A549 (cell line): Measurements from ENCODE around the gene NDUFA8. TPM values are rescaled to one million over a fixed set of nuclear protein-coding genes. Genes with fewer than 3 reads are reported as not detected.

ENCODE experiments used
- ATAC-seq, 2 experiments: fragments of 200-7000 bp in 1 of 2; fragments of >200 bp in 1 of 2; cut with Nextera tagmentation in 1 of 2; cut with Tn5 transposase in 1 of 2; 3 replicates each; pipeline versions ENCODE4 v1.8.0 to v1.9.1; 2018 to 2020; ENCODE audit warnings: mild to moderate bottlenecking in 1 of 2, moderate library complexity in 1 of 2
- CTCF ChIA-PET: fragments of 300-600 bp; sonication (Branson Sonifier 250); formaldehyde crosslinking; extraction: SDS; loops from one replicate; lab custom pipeline; 2021; ENCODE audit warnings: antibody characterized with exemption, inconsistent platforms; lab: Yijun Ruan, JAX
- POLR2A ChIA-PET: fragments of 350-600 bp; formaldehyde crosslinking; extraction: SDS; loops from one replicate; lab custom pipeline; 2021; ENCODE audit warnings: antibody characterized with exemption, inconsistent platforms; lab: Yijun Ruan, JAX
- DNase-seq, 2 experiments: peaks; one replicate each; pipeline versions ENCODE4 v3.0.0 to v3.0.0-alpha.2; 2011 to 2016; ENCODE audit warnings: low read depth in 1 of 2, low spot score in 1 of 2
- FAIRE-seq: peaks from 2 replicates; lab custom pipeline; 2011; peaks lifted over from hg19 to GRCh38; lab: Jason Lieb, UNC
- H3K27ac ChIP-seq, 2 experiments: fragments of >200 bp; sonication (Bioruptor Twin); formaldehyde crosslinking; 3 replicates each; pipeline ENCODE4 v1.5.1; 2016 to 2017
- H3K4me1 ChIP-seq: fragments of >200 bp; sonication (Bioruptor Twin); formaldehyde crosslinking; 3 replicates; pipeline ENCODE4 v1.6.1; 2016
- H3K4me2 ChIP-seq: fragments of >200 bp; sonication (Bioruptor Twin); formaldehyde crosslinking; 3 replicates; pipeline ENCODE4 v1.6.1; 2016
- H3K4me3 ChIP-seq: fragments of >200 bp; sonication (Bioruptor Twin); formaldehyde crosslinking; 3 replicates; pipeline ENCODE4 v1.5.1; 2016
- H3K9me3 ChIP-seq: fragments of >200 bp; sonication (Bioruptor Twin); formaldehyde crosslinking; 3 replicates; pipeline ENCODE4 v1.6.1; 2016
- CEBPB ChIP-seq, 2 experiments: fragments of >200 bp in 1 of 2; sonication (Bioruptor Twin) in 1 of 2; formaldehyde crosslinking in 1 of 2; IDR thresholded peaks; 2 replicates each; pipeline ENCODE4 v1.6.1; 2012 to 2016
- CHD4 ChIP-seq: fragments of 200-600 bp; sonication (generic); IDR thresholded peaks from 2 replicates; pipeline ENCODE4 v1.6.1; 2016; ENCODE audit warnings: antibody characterized with exemption, mild to moderate bottlenecking, borderline replicate concordance
- EHF ChIP-seq: fragments of 250-450 bp; sonication (Bioruptor Pico); IDR thresholded peaks from 2 replicates; pipeline ENCODE4 v1.5.0; 2020; ENCODE audit warnings: mild to moderate bottlenecking
- EP300 ChIP-seq, 2 experiments: fragments of >200 bp; sonication (Bioruptor Twin); formaldehyde crosslinking; IDR thresholded peaks; 2 replicates in 1 of 2; 3 replicates in 1 of 2; pipeline ENCODE4 v1.6.1; 2016 to 2017
- ESRRA ChIP-seq: fragments of 150-350 bp; IDR thresholded peaks from 2 replicates; pipeline ENCODE4 v1.6.1; 2014; ENCODE audit warnings: mild to moderate bottlenecking, low read length, borderline replicate concordance
- HDAC2 ChIP-seq: fragments of 200-600 bp; sonication (generic); IDR thresholded peaks from 2 replicates; pipeline ENCODE4 v1.6.1; 2016
- HOXA7 ChIP-seq: fragments of 250-450 bp; sonication (Bioruptor Pico); IDR thresholded peaks from 2 replicates; pipeline ENCODE4 v1.5.0; 2020; ENCODE audit warnings: mild to moderate bottlenecking, moderate library complexity
- JUN ChIP-seq, 2 experiments: fragments of >200 bp; sonication (Bioruptor Twin); formaldehyde crosslinking; IDR thresholded peaks; 2 replicates in 1 of 2; 3 replicates in 1 of 2; pipeline ENCODE4 v1.6.1; 2016 to 2017
- KDM1A ChIP-seq: fragments of 200-600 bp; sonication (generic); IDR thresholded peaks from 2 replicates; pipeline ENCODE4 v1.6.1; 2016; ENCODE audit warnings: low read depth, mild to moderate bottlenecking
- MAFK ChIP-seq: fragments of 450-650 bp; IDR thresholded peaks from 2 replicates; pipeline ENCODE4 v1.6.1; 2014; ENCODE audit not compliant: partially characterized antibody
- MYC ChIP-seq: IDR thresholded peaks from 2 replicates; pipeline ENCODE4 v1.6.1; 2012; ENCODE audit warnings: mild to moderate bottlenecking, inconsistent platforms, low read length, improper control_type of control experiment, borderline replicate concordance
- NPAS2 ChIP-seq: fragments of 250-450 bp; sonication (Bioruptor Pico); IDR thresholded peaks from 2 replicates; pipeline ENCODE4 v1.8.0; 2022; ENCODE audit warnings: mild to moderate bottlenecking, moderate library complexity, borderline replicate concordance
- RAD21 ChIP-seq, 2 experiments: fragments of >200 bp in 1 of 2; sonication (Bioruptor Twin) in 1 of 2; formaldehyde crosslinking in 1 of 2; IDR thresholded peaks in 1 of 2; conservative IDR thresholded peaks in 1 of 2; 2 replicates in 1 of 2; 3 replicates in 1 of 2; pipeline ENCODE4 v1.6.1; 2012 to 2018; ENCODE audit warnings: inconsistent platforms in 1 of 2
- RARB ChIP-seq: fragments of 250-450 bp; sonication (Bioruptor Pico); IDR thresholded peaks from 2 replicates; pipeline ENCODE4 v1.8.0; 2021; ENCODE audit warnings: mild to moderate bottlenecking, moderate library complexity
- RFX5 ChIP-seq: fragments of 450-650 bp; IDR thresholded peaks from 2 replicates; pipeline ENCODE4 v1.7.1; 2014; ENCODE audit warnings: antibody characterized with exemption, mild to moderate bottlenecking, moderate library complexity
- SREBF2 ChIP-seq: fragments of 450-650 bp; IDR thresholded peaks from 2 replicates; pipeline ENCODE4 v1.6.1; 2014; ENCODE audit warnings: mild to moderate bottlenecking, moderate library complexity
- TP53 ChIP-seq: fragments of 250-450 bp; sonication (Bioruptor Pico); IDR thresholded peaks from 2 replicates; pipeline ENCODE4 v1.5.0; 2021; ENCODE audit warnings: mild to moderate bottlenecking, moderate library complexity
- WGBS: methylation state at CpG from one replicate; pipeline ENCODE4 v1.1.6; 2017; ENCODE audit errors: missing lambda C conversion rate; 5-methylcytosine and 5-hydroxymethylcytosine counted together
- polyA plus RNA-seq, 4 experiments: library from polyadenylated mRNA; depleted of rRNA in 3 of 4; stranded (reverse); fragments of >200 nt; fragmentation: RNase III in 1 of 4; extraction: RNeasy Plus Mini Kit Qiagen cat#74134 plus additional on column Dnase treatment in 1 of 4; gene quantifications; 2 replicates in 3 of 4; 3 replicates in 1 of 4; pipeline ENCODE4 v1.2.3, GENCODE V29; 2011 to 2017
- TF ChIP-seq, protein P1 (sequence below): fragments of 200-600 bp; sonication (generic); IDR thresholded peaks from 2 replicates; pipeline ENCODE4 v1.6.1; 2016; ENCODE audit warnings: antibody characterized with exemption, mild to moderate bottlenecking, moderate library complexity
- TF ChIP-seq, protein P2 (sequence below): IDR thresholded peaks from 2 replicates; pipeline ENCODE4 v1.6.1; 2012; ENCODE audit warnings: low read depth, borderline replicate concordance
- TF ChIP-seq, protein P3 (sequence below): IDR thresholded peaks from 2 replicates; pipeline ENCODE4 v1.6.1; 2012

NDUFA8 gene
- polyA plus RNA-seq, 2 of the 4 experiments (the other 2 are of a cell fraction), result 120 to 145 TPM

GRCh38 chr9:122112238-122112637 is 47.3 kb downstream of the NDUFA8 start:
- DNase-seq, result no peak
- Histone ChIP-seq H3K4me2 (no peak overlapping the region), H3K9me3 (no peaks in the 10 kb centered on the region), H3K4me3 (no peak overlapping the region), H3K4me1 (no peaks in the 10 kb centered on the region), H3K27ac (no peak overlapping the region)
- FAIRE-seq, result no peak
- WGBS, result 66% methylated on average over 6 of the region's 6 CpGs
- no peak for ATAC-seq
- TF ChIP-seq NPAS2 (CRISPR knock-in tag) (no peak), HDAC2 (no peak), MYC (no peak), RARB (CRISPR knock-in tag) (no peak), EHF (CRISPR knock-in tag) (no peak), MAFK (no peak), EP300 (IDR thresholded peaks at IDR 0.05) (no peak), TP53 (CRISPR knock-in tag) (no peak), SREBF2 (no peak), RAD21 (conservative IDR thresholded peaks at IDR 0.05 in 1 of 2, IDR thresholded peaks at IDR 0.05 in 1 of 2) (no peak), ESRRA (no peak), CHD4 (no peak), HOXA7 (CRISPR knock-in tag) (no peak), RFX5 (no peak), CEBPB (IDR thresholded peaks at IDR 0.05) (no peak), KDM1A (no peak)
- TF ChIP-seq, protein P1, sequence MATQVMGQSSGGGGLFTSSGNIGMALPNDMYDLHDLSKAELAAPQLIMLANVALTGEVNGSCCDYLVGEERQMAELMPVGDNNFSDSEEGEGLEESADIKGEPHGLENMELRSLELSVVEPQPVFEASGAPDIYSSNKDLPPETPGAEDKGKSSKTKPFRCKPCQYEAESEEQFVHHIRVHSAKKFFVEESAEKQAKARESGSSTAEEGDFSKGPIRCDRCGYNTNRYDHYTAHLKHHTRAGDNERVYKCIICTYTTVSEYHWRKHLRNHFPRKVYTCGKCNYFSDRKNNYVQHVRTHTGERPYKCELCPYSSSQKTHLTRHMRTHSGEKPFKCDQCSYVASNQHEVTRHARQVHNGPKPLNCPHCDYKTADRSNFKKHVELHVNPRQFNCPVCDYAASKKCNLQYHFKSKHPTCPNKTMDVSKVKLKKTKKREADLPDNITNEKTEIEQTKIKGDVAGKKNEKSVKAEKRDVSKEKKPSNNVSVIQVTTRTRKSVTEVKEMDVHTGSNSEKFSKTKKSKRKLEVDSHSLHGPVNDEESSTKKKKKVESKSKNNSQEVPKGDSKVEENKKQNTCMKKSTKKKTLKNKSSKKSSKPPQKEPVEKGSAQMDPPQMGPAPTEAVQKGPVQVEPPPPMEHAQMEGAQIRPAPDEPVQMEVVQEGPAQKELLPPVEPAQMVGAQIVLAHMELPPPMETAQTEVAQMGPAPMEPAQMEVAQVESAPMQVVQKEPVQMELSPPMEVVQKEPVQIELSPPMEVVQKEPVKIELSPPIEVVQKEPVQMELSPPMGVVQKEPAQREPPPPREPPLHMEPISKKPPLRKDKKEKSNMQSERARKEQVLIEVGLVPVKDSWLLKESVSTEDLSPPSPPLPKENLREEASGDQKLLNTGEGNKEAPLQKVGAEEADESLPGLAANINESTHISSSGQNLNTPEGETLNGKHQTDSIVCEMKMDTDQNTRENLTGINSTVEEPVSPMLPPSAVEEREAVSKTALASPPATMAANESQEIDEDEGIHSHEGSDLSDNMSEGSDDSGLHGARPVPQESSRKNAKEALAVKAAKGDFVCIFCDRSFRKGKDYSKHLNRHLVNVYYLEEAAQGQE, result no peak
- TF ChIP-seq, protein P2, sequence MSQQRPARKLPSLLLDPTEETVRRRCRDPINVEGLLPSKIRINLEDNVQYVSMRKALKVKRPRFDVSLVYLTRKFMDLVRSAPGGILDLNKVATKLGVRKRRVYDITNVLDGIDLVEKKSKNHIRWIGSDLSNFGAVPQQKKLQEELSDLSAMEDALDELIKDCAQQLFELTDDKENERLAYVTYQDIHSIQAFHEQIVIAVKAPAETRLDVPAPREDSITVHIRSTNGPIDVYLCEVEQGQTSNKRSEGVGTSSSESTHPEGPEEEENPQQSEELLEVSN, result no peak
- TF ChIP-seq, protein P3, sequence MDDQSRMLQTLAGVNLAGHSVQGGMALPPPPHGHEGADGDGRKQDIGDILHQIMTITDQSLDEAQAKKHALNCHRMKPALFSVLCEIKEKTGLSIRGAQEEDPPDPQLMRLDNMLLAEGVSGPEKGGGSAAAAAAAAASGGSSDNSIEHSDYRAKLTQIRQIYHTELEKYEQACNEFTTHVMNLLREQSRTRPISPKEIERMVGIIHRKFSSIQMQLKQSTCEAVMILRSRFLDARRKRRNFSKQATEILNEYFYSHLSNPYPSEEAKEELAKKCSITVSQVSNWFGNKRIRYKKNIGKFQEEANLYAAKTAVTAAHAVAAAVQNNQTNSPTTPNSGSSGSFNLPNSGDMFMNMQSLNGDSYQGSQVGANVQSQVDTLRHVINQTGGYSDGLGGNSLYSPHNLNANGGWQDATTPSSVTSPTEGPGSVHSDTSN, result no peak
- CTCF ChIA-PET, result interaction anchor here (3.1 to 20.3 kb wide), 3 partner anchors 10 to 238 kb away, joined by 9 to 385 read pairs (median 138); partner anchors contain the start of gene TTLL11
- POLR2A ChIA-PET, result no interaction called here

DNA sequence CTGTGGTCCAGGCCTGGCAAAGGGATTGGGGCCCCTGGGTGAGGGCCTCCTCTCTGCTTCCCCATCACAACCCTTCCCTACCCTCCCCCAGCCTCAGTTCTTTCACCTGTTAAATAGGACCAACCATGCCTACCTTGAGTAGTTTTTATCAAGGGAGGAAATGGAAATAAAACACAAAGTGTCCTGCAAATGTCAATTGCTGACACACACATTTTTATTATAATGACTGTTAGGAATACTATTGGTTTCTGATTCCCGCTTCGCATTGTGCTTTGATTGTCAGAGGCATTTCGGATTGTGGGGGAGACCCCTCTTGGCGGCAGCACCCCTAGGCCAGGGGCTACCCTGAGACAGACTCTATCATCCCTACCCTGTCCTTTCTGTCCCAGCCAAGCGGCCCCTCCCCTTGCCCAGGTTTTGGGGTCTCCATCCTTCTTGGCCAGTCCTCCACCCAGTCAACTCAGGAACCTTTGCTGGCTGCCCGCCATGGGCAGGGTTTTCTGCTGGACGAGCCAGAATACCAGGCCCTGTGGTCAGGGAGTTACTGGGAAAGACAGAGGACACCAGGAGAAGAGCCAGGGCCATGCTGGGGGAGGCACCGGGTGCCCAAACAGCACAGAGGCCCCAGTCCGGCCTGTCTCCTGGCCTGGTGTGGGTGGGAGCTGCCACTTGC is 48.0 kb downstream of the NDUFA8 start:
- H3K4me1 ChIP-seq, result no peaks in the 10 kb centered on the region
- 62% methylated on average over 9 of the region's 9 CpGs for WGBS
- no peak for ATAC-seq
- CTCF ChIA-PET, result interaction anchor here (0.7 to 20.3 kb wide), 6 partner anchors 11 to 245 kb away, joined by 3 to 385 read pairs (median 6); partner anchors contain the start of gene TTLL11
- TF ChIP-seq MAFK, result peak; percentile 45
- TF ChIP-seq JUN (IDR thresholded peaks at IDR 0.05), result no peak
- TF ChIP-seq HDAC2, result no peak
- POLR2A ChIA-PET, result no interaction called here
- no peak overlapping the region for H3K27ac ChIP-seq
- H3K4me2 ChIP-seq, result no peak overlapping the region
- no peaks in the 10 kb centered on the region for H3K9me3 ChIP-seq
- no peak for DNase-seq
- no peak for FAIRE-seq
- no peak overlapping the region for H3K4me3 ChIP-seq
